ENCODE data around the gene MLXIP. TPM values are rescaled to one million over a fixed set of nuclear protein-coding genes. Genes with fewer than 3 reads are reported as not detected.

The MLXIP gene
- polyA plus RNA-seq, 1 donor from 2014 or later = 9.2 TPM

GRCh38 chr12:122062832-122063693, 15.5 kb upstream of the MLXIP start:
- Histone ChIP-seq H3K4me3 (ENCODE audit: low read length) (no peak overlapping the region), H3K9ac (ENCODE audit: low read length) (no peak overlapping the region), H3F3A (ENCODE audit: insufficient read depth, low read length, poor library complexity, severe bottlenecking) (no peaks in the 10 kb centered on the region), H3K27me3 (ENCODE audit: insufficient read depth, low read depth, low read length) (no peaks in the 10 kb centered on the region), H2AFZ (ENCODE audit: low read depth, low read length) (no peak overlapping the region), H3K4me2 (ENCODE audit: low read length) (no peak overlapping the region), H3K79me2 (replicated peaks; ENCODE audit: insufficient read depth, low read length) (no peaks in the 10 kb centered on the region), H3K9me3 (ENCODE audit: low read length) (no peaks in the 10 kb centered on the region), H3K36me3 (ENCODE audit: insufficient read depth, low read length) (no peaks in the 10 kb centered on the region), H4K20me1 (ENCODE audit: insufficient read depth) (no peaks in the 10 kb centered on the region), H3K9me2 (ENCODE audit: insufficient read depth, low read length) (no peaks in the 10 kb centered on the region), H3K27ac (ENCODE audit: low read length) (no peak overlapping the region)
- TF ChIP-seq CTCF (IDR thresholded peaks at IDR 0.05; ENCODE audit: poor library complexity, severe bottlenecking) (no peak), RAD21 (conservative IDR thresholded peaks at IDR 0.05) (no peak), TAF1 (IDR thresholded peaks at IDR 0.05; ENCODE audit: low read depth) (no peak), POLR2AphosphoS5 (IDR thresholded peaks at IDR 0.05) (no peak), EZH2 (IDR thresholded peaks at IDR 0.05; ENCODE audit: borderline replicate concordance, insufficient read depth, low read length, poor library complexity, severe bottlenecking) (no peak), REST (IDR thresholded peaks at IDR 0.05; ENCODE audit: borderline replicate concordance) (no peak), MXI1 (conservative IDR thresholded peaks at IDR 0.05; ENCODE audit: poor library complexity, severe bottlenecking) (no peak), SMC3 (conservative IDR thresholded peaks at IDR 0.05; ENCODE audit: poor library complexity) (no peak), EP300 (conservative IDR thresholded peaks at IDR 0.05; ENCODE audit: poor library complexity, severe bottlenecking) (no peak)

GRCh38 chr12:122063694-122064024, 14.9 kb upstream of the MLXIP start:
- no peak overlapping the region for H3K9ac ChIP-seq (ENCODE audit: low read length)

More at GRCh38 chr12:122063694-122064024, 14.9 kb upstream of the MLXIP start:
- Histone ChIP-seq H3K27ac (ENCODE audit: low read length) (no peak overlapping the region), H3K27me3 (ENCODE audit: insufficient read depth, low read depth, low read length) (no peaks in the 10 kb centered on the region), H4K20me1 (ENCODE audit: insufficient read depth) (no peaks in the 10 kb centered on the region), H3K4me3 (ENCODE audit: low read length) (no peak overlapping the region), H3K4me2 (ENCODE audit: low read length) (no peak overlapping the region), H3K9me2 (ENCODE audit: insufficient read depth, low read length) (no peaks in the 10 kb centered on the region), H3K79me2 (replicated peaks; ENCODE audit: insufficient read depth, low read length) (no peaks in the 10 kb centered on the region), H3K9me3 (ENCODE audit: low read length) (no peaks in the 10 kb centered on the region), H2AFZ (ENCODE audit: low read depth, low read length) (no peak overlapping the region), H3F3A (ENCODE audit: insufficient read depth, low read length, poor library complexity, severe bottlenecking) (no peaks in the 10 kb centered on the region), H3K36me3 (ENCODE audit: insufficient read depth, low read length) (no peaks in the 10 kb centered on the region)
- TF ChIP-seq POLR2AphosphoS5 (IDR thresholded peaks at IDR 0.05) = no peak
- TF ChIP-seq MXI1 (conservative IDR thresholded peaks at IDR 0.05; ENCODE audit: poor library complexity, severe bottlenecking) = no peak
- no peak for TF ChIP-seq REST (IDR thresholded peaks at IDR 0.05; ENCODE audit: borderline replicate concordance)
- no peak for TF ChIP-seq CTCF (IDR thresholded peaks at IDR 0.05; ENCODE audit: poor library complexity, severe bottlenecking)
- TF ChIP-seq TAF1 (IDR thresholded peaks at IDR 0.05; ENCODE audit: low read depth) = no peak
- no peak for TF ChIP-seq SMC3 (conservative IDR thresholded peaks at IDR 0.05; ENCODE audit: poor library complexity)
- TF ChIP-seq EZH2 (IDR thresholded peaks at IDR 0.05; ENCODE audit: borderline replicate concordance, insufficient read depth, low read length, poor library complexity, severe bottlenecking) = no peak
- no peak for TF ChIP-seq EP300 (conservative IDR thresholded peaks at IDR 0.05; ENCODE audit: poor library complexity, severe bottlenecking)
- no peak for TF ChIP-seq RAD21 (conservative IDR thresholded peaks at IDR 0.05)

Measured in neural cell (in vitro differentiated cells).